Activated CD8-positive, alpha-beta memory T cell treated with anti-CD3 and anti-CD28 coated beads, Interleukin-2, amount 10 ng/mL, durations not matched to agents 7 days and 5 days (primary cell): ENCODE data around the gene BCL2L1. TPM values are rescaled to one million over a fixed set of nuclear protein-coding genes. Genes with fewer than 3 reads are reported as not detected.
A peak's percentile ranks its signal among the peaks of the same experiment; 100 is the strongest.

Experiments
- ATAC-seq: fragments of 150-1000 bp; cut with Tn5 transposase; one replicate; pipeline ENCODE4 v1.10.0; 2021; ENCODE audit warnings: moderate library complexity
- CTCF ChIA-PET: fragments of 350-600 bp; sonication (Branson Sonifier 250); formaldehyde crosslinking; loops from one replicate; lab custom pipeline; 2021; ENCODE audit warnings: antibody characterized with exemption; lab: Charles Lee
- DNase-seq: peaks from one replicate; pipeline ENCODE4 v3.0.0-alpha.2; 2020
- H3K27ac Mint-ChIP-seq: one replicate; pipeline ENCODE4 v1.8.0; 2021; ENCODE audit warnings: mild to moderate bottlenecking, mixed read lengths
- H3K27me3 Mint-ChIP-seq: one replicate; pipeline ENCODE4 v1.8.0; 2021; ENCODE audit warnings: mixed read lengths
- H3K36me3 Mint-ChIP-seq: one replicate; pipeline ENCODE4 v1.8.0; 2021; ENCODE audit warnings: mild to moderate bottlenecking, mixed read lengths
- H3K4me1 Mint-ChIP-seq: one replicate; pipeline ENCODE4 v1.8.0; 2021; ENCODE audit warnings: mixed read lengths
- H3K4me3 Mint-ChIP-seq: one replicate; pipeline ENCODE4 v1.8.0; 2021; ENCODE audit warnings: mild to moderate bottlenecking, moderate library complexity, mixed read lengths
- H3K9me3 Mint-ChIP-seq: one replicate; pipeline ENCODE4 v1.8.0; 2022; ENCODE audit warnings: low read depth, mixed read lengths
- total RNA-seq, 2 experiments: library from RNA; stranded (reverse); gene quantifications; one replicate each; pipeline ENCODE4 v1.2.3, GENCODE V29; 2021

Gene BCL2L1
- total RNA-seq, 2 experiments from 2014 or later, result 69.8 to 121 TPM

DNA sequence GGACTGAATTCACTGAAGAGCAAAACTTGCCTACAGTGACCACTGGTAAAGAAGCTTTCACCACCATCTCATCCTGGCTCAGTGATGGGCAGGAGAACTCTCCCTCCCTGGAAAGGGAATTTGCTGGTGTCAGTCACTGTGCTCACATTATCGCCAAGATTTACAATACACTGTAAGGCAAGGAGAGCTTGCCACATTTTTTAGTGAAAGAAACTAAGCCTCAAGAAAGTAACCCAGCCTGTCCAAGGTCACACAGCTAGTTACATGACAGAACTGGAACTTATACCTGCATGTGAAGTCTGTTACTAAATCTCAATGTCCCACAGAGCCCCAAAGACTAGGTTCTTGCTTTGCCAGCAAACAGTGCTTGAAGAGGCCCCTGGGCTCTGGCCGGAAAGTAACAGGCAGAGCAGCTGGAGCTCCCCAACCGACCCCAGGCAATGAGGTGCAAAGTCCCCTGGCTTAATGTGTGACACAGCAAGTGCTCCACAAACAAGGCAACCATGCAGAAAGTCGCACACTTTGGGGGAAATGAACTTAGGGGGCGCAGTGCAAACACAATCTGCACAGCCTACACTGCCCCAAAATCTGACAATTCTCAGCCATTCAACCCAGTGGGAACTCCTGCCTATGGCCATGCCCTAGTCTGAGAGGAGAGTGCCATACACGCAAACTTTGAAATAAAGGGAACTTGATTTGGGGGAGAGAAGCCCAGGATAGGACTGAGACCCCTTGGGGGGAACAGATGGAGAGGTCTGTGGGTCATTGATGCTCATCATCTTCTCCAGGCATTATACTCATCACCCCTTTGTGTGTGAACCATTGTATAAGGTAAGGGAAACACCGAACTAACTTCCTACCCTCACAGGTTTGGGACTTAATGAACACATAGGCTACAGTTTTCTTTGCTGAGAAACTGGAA lies 1.9 kb downstream of the BCL2L1 start:
- Mint-ChIP-seq H3K36me3 (peaks cover 60% of the 10 kb centered on the region), H3K4me1 (peaks cover 50% of the 10 kb centered on the region), H3K4me3 (peak overlapping the region; percentile 90), H3K27ac (peak overlapping the region; percentile 97), H3K9me3 (no peaks in the 10 kb centered on the region), H3K27me3 (no peaks in the 10 kb centered on the region)
- peak; percentile 71 for DNase-seq
- ATAC-seq, result no peak
- CTCF ChIA-PET, result interaction anchor here (0.9 to 22.3 kb wide), 16 partner anchors 10 to 148 kb away, joined by 3 to 685 read pairs (median 14); no protein-coding TSS in a partner anchor

DNA sequence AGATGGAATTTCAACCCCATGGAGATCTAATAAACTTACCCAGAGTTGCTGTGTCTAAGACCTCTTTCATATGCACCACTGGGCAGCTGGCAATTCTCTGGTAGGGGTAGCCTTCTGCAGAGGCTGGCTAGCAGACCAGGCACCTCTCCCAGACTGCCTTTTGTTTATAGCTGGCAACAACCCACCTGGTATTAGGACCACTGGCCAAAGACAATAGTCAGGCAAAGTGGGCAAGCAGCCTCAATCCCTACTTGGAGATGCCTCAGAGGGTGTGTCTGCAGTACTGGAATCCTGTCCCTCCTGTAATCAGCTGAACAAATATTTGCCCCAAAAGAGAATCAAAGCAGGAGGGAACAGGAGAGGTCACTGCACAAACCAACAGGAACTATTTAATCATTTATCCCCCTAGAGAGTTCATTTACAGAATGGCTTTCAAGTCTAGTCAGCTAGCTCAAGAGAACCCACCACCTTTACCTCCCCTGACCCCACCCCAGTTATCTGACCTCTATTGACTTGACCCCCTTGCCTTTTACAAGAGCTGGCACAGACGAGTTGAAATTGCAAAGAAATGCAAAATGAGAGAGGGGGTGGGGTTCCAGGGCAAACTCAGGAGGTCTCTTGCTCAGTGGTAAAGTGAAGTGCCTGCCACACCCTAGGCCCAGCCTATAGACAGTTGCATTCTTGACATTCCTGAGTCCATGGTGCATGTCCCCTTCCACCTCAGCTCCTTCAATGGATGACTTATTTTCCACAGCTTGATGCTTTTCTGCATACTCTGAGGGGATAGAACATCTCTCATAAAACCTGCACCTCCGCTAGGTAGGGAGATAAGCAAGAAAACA lies 2.8 kb downstream of the BCL2L1 start:
- H3K4me3 Mint-ChIP-seq, result peak overlapping the region; percentile 90
- no peaks in the 10 kb centered on the region for H3K27me3 Mint-ChIP-seq
- H3K4me1 Mint-ChIP-seq, result peaks cover 56% of the 10 kb centered on the region
- ATAC-seq, result no peak
- no peak for DNase-seq
- peak overlapping the region; percentile 97 for H3K27ac Mint-ChIP-seq
- CTCF ChIA-PET, result interaction anchor here (0.9 to 22.3 kb wide), 11 partner anchors 9 to 147 kb away, joined by 3 to 685 read pairs (median 9); no protein-coding TSS in a partner anchor
- peaks cover 64% of the 10 kb centered on the region for H3K36me3 Mint-ChIP-seq
- no peaks in the 10 kb centered on the region for H3K9me3 Mint-ChIP-seq

DNA sequence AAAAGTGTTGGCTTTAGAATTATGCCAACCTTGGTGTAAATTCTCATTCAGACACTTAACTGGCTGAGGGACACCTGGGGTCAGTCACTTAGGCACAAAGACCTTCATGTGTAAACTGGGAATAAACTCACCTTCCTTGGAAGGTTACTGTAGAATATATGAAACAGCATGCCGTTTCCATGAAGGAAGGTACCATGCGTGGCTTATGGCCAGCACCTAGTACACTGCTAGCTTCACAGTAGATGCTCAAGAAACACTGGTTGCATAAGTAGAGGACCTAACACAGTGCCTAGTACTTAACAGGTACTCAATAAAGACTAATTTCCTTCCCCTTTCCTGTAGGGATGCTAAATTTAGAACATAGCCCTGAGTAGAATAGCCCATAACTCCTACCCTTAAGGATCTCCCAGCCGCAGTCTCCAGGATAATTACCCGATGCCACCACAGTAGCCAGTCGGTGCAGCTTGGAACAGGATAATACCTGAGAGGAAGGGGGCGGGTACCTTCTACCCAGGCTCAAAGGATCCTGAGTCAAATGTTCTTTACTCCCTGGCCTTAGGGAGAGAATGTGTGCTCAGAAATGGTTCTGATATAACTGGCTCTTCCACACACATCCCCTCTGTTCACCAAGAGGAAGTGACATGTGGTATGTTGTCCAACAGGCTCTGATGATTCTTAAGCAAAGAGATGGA lies 3.6 kb downstream of the BCL2L1 start:
- Mint-ChIP-seq H3K4me1 (peaks cover 63% of the 10 kb centered on the region), H3K27ac (peak overlapping the region; percentile 97), H3K9me3 (no peaks in the 10 kb centered on the region), H3K36me3 (peaks cover 72% of the 10 kb centered on the region), H3K4me3 (peak overlapping the region; percentile 90), H3K27me3 (no peaks in the 10 kb centered on the region)
- ATAC-seq (no peak), DNase-seq (peak; percentile 45)
- CTCF ChIA-PET, result interaction anchor here (1.1 to 22.3 kb wide), 12 partner anchors 8 to 146 kb away, joined by 3 to 685 read pairs (median 8); no protein-coding TSS in a partner anchor

DNA sequence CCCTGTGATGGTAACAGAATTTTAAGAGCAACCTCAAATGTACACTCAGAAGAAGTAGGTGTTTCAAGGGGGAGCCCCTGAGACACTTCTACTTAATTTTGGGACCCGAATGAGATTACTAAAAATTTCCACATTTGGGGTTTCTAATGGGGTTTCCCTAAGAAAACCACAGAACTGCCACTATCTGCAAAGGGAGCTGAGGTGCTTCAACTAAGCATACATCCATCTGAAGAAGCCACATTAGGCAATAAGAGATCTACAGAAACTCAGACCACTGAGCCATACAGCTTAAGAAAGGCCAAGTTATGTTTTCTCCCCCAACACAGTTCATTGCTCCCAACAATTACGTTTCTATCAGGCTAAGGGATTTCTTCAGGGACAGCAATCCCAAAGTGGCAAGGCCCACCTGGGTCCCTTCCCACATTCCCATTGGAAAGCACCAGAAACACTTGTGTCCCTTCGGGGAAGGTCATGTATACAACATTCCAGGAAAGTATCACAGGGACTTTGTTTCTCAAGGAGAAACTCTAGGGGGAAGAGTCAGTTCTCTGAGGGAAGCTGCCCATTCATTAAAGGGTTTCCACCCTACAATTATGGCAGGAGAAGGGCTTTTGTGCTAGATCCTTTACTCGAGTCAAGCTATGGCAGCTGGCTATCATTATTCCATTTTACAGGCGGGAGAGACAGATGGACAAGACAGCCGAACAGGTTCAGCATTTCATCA lies 5.0 kb downstream of the BCL2L1 start:
- Mint-ChIP-seq H3K27ac (peak overlapping the region; percentile 79), H3K9me3 (no peaks in the 10 kb centered on the region), H3K4me1 (peaks cover 72% of the 10 kb centered on the region), H3K36me3 (peaks cover 84% of the 10 kb centered on the region), H3K27me3 (no peaks in the 10 kb centered on the region), H3K4me3 (peak overlapping the region; percentile 90)
- DNase-seq (peak; percentile 50), ATAC-seq (peak; percentile 31)
- CTCF ChIA-PET, result interaction anchor here (0.6 to 22.3 kb wide), 11 partner anchors 9 to 1061 kb away, joined by 3 to 685 read pairs (median 6); no protein-coding TSS in a partner anchor

DNA sequence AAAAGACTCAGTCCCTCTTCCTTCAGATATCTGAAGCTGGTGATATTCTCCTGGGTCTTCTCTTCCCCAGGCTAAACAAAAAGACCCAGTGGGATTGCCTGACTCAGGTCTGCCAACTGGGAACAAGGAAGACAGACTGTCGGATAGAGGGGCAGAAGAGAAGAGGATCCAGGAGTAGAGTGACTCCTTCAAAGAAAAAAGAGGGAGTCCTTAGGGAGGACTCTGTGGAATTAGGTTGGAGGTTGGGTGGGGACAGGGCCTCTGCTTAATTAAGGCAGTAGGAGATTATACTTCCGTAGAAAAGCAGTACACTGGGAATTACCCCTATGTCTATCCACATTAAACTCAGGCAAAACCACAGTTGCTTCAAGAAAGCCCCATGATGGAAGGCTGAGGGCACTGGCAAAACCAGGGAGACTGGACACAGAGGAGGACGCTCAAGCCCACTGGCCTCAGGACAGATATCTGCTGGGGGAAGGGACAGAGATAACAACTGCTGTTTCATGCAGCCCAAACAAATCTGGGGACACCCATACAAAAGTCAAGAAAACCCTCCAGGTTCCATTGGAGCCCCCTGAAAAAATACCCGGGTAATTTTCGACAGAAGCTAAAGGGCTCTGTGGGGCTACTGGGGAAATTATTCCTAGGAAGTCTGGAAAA lies 5.7 kb downstream of the BCL2L1 start:
- CTCF ChIA-PET, result interaction anchor here (0.9 to 22.3 kb wide), 12 partner anchors 8 to 154 kb away, joined by 3 to 685 read pairs (median 6); no protein-coding TSS in a partner anchor
- Mint-ChIP-seq H3K4me1 (peaks cover 76% of the 10 kb centered on the region), H3K36me3 (peaks cover 83% of the 10 kb centered on the region), H3K4me3 (peak overlapping the region; percentile 90), H3K27ac (peak overlapping the region; percentile 79), H3K9me3 (no peaks in the 10 kb centered on the region), H3K27me3 (no peaks in the 10 kb centered on the region)
- no peak for DNase-seq
- no peak for ATAC-seq

DNA sequence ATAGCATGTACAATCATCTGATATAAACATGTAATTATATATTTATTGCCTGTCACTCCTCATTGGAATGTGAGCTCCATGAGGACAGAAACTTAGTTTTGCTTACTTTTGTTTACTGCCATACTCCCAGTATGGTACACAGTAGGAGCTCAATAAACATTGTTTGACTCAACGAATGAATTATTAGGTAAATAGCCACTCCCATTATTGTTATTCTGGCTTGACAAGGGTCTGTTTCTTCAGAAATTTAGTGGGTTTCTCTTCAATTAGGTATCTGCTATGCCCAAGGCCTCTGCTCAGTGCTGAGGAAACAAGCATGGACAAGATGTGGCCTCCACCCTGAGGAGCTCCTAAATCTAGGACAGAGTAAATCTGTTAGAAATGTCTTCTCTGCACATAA lies 6.3 kb downstream of the BCL2L1 start:
- CTCF ChIA-PET, result interaction anchor here (0.9 to 22.3 kb wide), 7 partner anchors 7 to 153 kb away, joined by 3 to 685 read pairs (median 9); partner anchors contain the start of gene BCL2L1
- no peaks in the 10 kb centered on the region for H3K27me3 Mint-ChIP-seq
- ATAC-seq, result no peak
- H3K27ac Mint-ChIP-seq, result peak overlapping the region; percentile 79
- peak overlapping the region; percentile 90 for H3K4me3 Mint-ChIP-seq
- no peaks in the 10 kb centered on the region for H3K9me3 Mint-ChIP-seq
- DNase-seq, result no peak
- H3K4me1 Mint-ChIP-seq, result peaks cover 82% of the 10 kb centered on the region
- H3K36me3 Mint-ChIP-seq, result peaks cover 80% of the 10 kb centered on the region

DNA sequence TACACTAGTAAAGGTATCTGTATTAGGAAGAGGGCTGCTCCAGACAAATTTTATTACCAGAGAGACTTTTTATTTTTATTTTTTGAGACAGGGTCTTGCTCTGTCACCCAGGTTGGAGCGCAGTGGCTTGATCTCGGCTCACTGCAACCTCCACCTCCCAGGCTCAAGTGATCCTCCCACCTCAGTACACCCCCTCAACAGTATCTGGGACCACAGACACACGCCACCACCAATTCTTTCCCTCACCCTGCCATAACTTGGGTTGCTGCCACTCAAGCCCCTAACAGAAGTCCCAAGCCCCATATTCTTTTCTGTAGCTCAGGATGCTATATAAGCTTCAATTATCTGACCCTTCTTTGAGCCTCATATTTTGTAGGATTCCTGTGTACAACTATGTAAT lies 6.9 kb downstream of the BCL2L1 start:
- Mint-ChIP-seq H3K9me3 (no peaks in the 10 kb centered on the region), H3K27ac (peak overlapping the region; percentile 42), H3K27me3 (no peaks in the 10 kb centered on the region), H3K4me3 (peak overlapping the region; percentile 90), H3K4me1 (peaks cover 88% of the 10 kb centered on the region), H3K36me3 (peaks cover 80% of the 10 kb centered on the region)
- CTCF ChIA-PET, result interaction anchor here (0.9 to 22.3 kb wide), 6 partner anchors 8 to 153 kb away, joined by 3 to 685 read pairs (median 26); partner anchors contain the start of gene BCL2L1
- no peak for DNase-seq
- ATAC-seq, result no peak

DNA sequence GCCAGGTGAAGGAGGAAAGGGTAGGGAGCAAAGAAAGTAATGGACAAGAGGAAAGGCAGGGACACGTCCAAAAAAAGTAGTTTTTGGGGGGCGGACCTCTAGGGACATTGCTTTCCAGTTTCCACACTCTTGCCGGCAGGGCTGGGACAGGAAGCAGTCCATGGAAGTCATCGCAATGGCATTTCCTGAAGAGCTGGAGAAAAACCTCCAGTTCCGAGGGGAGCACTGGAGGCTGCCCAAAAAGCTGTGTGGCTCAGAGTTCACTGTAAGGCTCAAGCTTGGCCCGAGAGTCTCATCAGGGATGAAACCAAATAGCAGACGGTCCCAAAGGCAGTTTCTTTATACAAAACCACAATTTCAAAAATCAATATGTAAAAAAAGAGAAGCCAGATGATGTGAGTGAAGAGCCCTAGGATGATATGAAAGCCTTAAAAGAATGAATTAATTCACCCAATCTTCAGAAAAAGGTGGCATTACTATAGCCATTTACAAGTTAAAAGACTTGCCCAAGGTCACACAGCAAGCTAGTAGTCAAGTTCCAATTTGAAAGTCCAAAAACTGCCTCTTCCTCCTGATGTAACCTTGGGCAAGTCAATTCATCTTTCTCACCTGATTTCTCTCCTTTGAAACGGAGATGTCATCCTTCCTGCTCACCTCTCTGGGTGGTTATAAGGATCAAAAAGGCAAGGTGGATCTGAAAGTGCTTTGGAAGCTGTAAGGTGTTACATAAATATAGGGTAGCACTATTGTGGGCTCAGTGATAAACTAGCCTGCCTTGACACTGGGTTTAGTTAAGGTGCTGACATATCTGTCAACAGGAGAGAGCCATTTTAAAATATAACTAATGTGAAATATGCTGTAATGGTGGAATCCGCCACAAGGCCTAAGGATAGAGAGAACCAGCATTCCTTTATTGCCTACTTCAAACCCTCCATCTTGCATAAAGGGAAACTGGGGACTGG lies 9.1 kb downstream of the BCL2L1 start:
- H3K36me3 Mint-ChIP-seq, result peaks cover 69% of the 10 kb centered on the region
- peak overlapping the region; percentile 14 for H3K27ac Mint-ChIP-seq
- H3K4me1 Mint-ChIP-seq, result peaks cover 86% of the 10 kb centered on the region
- CTCF ChIA-PET, result interaction anchor here (1.9 to 22.3 kb wide), 3 partner anchors 10 to 79 kb away, joined by 5 to 685 read pairs (median 48); partner anchors contain the start of gene BCL2L1
- ATAC-seq (no peak), DNase-seq (no peak)
- no peaks in the 10 kb centered on the region for H3K9me3 Mint-ChIP-seq
- H3K4me3 Mint-ChIP-seq, result no peak overlapping the region
- no peaks in the 10 kb centered on the region for H3K27me3 Mint-ChIP-seq

DNA sequence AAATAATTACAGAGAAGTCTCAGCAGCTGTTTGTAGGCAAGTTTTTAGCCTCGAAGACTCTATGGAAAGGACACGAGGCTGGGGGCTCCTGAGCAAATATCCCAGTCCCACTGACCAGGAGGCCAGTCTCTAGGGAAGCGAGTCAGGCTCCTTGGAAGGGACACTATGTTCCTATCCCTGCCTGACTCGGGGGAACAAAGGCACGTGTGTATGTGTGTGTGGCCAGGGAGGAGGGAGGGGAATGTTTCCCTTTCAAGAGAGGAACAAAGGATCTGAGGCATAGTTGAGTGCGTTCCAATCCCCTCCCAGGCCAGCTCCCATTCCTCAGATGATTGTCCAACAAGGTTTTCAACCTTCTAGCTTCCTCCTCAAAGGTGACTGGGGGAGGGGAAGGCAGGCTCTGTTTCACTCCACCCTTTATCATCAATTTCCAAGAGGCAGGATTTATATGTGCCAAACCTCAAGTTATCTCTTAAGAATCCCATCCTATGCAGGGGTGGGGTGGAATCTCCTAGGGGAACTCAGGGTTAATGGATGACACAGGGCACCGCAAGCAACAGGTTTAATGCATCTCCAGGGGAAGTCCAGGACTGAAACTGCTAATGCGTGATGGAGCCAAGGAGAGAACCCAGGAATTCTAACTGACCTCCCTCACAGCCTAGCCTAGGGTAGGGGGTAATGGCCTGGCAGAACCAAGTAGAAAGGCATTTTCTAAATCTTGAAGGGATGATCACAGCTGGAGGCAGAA lies 9.9 kb downstream of the BCL2L1 start:
- no peak for ATAC-seq
- Mint-ChIP-seq H3K9me3 (no peaks in the 10 kb centered on the region), H3K4me3 (no peak overlapping the region), H3K27ac (no peak overlapping the region), H3K27me3 (no peaks in the 10 kb centered on the region), H3K36me3 (peaks cover 70% of the 10 kb centered on the region), H3K4me1 (peaks cover 89% of the 10 kb centered on the region)
- CTCF ChIA-PET, result interaction anchor here (1.9 to 22.3 kb wide), 3 partner anchors 11 to 79 kb away, joined by 5 to 685 read pairs (median 48); partner anchors contain the start of gene BCL2L1
- no peak for DNase-seq

DNA sequence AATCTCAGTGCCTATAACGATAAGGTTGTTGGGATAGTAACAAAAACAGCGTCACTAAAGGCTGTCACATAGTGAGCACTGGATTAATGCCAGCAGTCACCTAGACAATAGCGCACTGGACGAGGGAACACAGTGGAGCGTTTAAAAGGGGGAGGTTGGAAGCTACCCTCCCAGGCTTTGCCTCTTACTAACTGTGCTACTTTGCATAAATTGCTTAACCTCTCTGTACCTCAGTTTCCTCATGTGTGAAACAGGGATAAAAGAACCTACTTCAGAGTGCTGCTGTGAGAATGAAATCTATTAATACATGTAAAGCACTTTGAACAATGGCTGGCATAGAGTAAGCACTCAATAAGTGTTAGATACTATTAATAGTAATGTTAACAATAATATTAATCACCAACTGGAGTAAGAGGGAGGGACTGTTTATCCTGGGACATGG lies 10.5 kb downstream of the BCL2L1 start:
- CTCF ChIA-PET, result interaction anchor here (1.9 to 22.3 kb wide), 3 partner anchors 11 to 78 kb away, joined by 5 to 685 read pairs (median 48); partner anchors contain the start of gene BCL2L1
- H3K27ac Mint-ChIP-seq, result peak overlapping the region; percentile 53
- no peaks in the 10 kb centered on the region for H3K9me3 Mint-ChIP-seq
- ATAC-seq (no peak), DNase-seq (no peak)
- peaks cover 71% of the 10 kb centered on the region for H3K36me3 Mint-ChIP-seq
- H3K4me1 Mint-ChIP-seq, result peaks cover 86% of the 10 kb centered on the region
- no peak overlapping the region for H3K4me3 Mint-ChIP-seq
- no peaks in the 10 kb centered on the region for H3K27me3 Mint-ChIP-seq
